Kidney tubule cell (primary cell): ENCODE data around the gene RNF133.
"Not testable (repeated sequence)": the region's sequence is repeated elsewhere in the genome, so short reads cannot be mapped to it uniquely, and the experiment has no call there.

Experiments
- DNase-seq: peaks from one replicate; pipeline ENCODE4 v3.0.0-alpha.2; 2018; ENCODE audit warnings: low spot score

Gene RNF133

DNA sequence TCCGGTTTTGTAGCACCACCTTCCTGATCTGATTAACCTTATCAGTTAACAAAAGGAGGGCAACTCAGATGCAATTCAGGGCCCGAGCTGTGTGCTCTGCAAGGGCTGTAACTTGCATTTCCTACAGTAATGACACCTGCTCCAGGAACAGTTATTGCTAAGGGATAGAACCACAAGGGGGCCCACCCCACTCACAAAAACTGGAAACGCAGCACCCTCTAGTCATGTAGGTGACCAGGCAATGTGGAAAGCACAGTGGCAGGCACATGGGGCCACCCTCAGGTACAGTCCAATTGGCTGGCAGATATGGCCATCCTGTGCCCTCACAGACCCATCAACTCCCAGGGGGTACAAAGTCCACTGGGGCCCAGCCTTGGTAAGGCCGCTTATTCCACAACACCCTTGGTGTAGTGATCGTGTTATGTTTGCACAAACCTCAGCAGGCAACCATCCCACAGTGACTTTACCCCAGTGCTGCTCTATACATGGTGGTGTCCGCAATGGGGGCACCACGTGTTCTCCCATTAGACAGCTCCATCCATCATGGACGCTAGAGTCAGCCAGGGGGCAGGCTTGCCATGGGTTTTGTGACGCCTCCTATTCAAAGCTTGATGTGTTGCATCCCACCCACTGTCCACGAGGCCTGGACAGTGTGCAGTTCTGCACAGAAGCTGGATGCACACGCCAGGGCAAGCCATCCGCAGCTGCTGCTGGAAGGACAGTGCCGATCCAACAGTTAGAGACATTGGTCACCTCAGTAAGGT, 9.4 kb downstream of the RNF133 start:
- no peak for DNase-seq

DNA sequence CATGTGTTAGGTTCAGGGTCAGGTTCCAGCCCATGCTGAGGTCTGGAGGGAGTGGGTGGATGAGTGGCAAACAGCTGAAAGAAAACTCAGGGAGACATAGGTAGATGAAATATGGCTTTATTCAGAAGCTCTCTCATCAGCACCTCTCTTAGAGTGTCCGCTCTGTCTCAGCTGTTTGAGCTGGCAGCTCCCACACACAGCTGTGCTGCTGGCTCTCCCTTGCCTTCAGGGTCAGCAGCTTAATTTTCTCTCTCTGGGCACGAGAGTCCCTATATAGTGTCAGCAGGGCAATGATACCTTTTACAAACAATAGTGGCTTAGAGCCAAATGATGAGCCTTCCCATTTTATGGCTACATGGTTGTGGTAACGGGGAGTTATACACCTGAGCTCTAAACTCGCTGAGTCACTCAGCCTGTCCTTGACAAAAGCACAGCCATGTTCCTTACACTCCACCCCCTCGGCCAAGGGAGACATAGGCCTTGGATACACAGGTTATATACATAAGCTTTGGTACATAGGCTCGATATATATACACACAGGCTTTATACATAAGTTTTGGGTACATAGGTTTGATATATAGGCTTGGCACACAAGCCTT, 10.4 kb downstream of the RNF133 start:
- no peak for DNase-seq

DNA sequence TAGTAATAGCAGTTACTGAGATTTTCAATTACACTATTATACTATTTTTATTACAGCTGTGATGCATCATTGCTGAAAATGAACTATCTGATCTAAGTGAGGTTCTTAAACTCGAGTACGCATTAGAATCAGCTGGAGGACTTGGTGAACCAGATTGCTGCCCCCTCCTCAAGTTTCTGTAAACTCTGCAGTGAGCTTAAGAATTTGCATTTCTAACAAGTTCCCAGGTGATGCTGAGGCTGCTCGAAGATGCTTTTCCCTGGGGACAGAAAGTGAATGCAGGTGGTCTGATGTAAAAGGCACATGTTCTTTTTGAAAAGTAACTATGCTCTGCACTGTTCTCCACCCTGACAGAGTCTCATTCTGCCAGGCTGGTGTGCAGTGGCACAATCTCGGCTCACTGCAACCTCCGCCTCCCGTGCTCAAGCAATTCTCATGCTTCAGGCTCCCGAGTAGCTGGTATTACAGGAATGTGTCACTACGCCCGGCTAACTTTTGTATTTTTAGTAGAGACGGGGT, 12.5 kb downstream of the RNF133 start:
- DNase-seq = no peak

DNA sequence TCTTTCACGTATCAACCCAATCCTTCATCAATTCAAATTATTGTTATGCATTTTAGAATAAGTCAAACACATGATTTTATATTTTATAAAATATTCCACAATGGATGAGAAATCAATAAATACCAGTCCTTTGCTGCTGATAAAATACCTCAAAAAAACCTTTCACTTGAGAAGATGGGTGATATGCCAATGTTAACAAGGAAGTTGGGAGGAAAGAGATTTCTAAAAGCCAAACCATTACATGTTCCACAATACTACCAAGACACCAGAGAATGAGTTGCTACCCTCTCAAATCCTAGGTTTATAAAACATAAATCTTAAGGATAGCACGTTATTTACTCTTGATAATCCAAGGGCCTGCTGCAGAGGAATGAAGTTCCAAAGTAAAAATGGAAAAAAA, 14.4 kb downstream of the RNF133 start:
- no peak for DNase-seq

DNA sequence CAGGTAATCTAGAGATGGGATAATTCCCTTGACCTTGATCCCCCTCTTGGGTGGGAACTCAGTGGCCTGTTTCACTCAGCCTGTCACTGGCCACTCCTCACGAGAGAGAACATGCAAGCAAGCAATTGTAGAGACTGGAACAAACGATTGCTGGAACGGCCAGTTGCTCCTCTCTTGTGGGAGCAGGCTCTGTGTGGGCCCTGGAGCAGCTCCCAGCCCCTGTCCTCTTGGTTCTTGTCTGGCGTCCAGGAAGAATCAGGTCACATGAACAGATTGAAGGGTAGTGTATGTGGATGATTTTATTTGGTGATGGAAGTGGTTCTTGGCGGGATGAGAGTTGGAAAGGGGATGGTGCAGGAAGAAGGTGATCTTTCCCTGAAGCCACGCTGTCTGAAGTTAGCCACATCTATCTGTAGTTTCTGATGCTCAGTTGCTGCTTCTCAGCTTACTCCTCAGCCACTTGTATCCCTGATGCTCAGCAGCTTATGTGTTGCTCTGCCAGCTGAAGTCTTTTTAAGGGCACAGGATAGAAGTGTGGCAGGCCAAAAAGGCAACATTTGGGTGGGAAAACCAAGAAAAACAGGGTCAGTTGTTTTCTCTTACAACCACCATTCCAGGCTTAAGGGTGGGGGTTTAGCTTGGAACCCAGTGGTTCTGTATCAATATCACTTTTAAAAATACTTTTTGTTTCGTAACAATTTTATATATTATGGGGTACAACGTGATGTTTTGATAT, 15.9 kb downstream of the RNF133 start:
- DNase-seq = no peak

DNA sequence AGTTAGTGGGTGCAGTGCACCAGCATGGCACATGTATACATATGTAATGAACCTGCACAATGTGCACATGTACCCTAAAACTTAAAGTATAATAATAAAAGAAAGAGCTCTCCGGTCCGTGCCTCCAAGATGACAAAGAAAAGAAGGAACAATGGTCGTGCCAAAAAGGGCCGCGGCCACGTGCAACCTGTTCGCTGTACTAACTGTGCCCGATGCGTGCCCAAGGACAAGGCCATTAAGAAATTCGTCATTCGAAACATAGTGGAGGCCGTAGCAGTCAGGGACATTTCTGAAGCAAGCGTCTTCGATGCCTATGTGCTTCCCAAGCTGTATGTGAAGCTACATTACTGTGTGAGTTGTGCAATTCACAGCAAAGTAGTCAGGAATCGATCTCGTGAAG, 17.7 kb downstream of the RNF133 start:
- not testable (repeated sequence) for DNase-seq

DNA sequence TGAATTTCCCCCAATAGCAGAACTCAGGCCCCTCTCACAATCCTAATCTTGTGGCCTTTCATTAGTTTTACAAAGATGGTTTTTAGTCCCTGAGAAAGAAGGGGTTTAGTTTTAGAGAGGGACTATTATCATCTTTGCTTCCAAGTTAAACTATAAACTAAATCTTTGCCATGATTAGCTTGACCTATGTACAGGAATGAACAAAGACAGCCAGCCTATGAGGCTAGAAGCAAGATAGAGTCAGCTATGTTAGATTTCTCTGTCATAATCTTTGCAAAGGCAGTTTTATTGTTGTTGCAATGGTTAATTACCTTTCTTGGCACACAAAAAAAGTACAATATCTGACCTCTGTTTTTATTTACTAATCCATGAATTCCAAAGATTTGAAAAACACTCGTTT, 19.1 kb downstream of the RNF133 start:
- no peak for DNase-seq

DNA sequence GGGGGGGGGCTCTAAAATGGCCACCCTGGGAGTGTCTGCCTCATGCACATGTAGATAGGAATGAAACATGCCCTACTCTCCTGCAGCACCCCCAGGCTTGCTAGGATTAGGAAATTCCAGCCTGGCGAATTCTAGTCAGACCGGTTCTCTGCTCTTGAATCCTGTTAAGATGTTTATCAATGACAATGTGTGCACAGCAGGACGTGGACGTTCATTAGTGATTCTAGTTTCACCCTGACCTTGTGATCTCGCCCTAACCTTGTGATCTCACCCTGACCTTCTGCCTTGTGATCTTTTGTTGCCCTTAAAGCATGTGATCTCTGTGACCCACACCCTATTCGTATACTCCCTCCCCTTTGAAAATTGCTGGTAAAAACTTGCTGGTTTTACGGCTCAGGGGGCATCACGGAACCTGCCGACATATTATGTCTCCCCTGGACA, 19.6 kb downstream of the RNF133 start:
- DNase-seq = peak; percentile 80

DNA sequence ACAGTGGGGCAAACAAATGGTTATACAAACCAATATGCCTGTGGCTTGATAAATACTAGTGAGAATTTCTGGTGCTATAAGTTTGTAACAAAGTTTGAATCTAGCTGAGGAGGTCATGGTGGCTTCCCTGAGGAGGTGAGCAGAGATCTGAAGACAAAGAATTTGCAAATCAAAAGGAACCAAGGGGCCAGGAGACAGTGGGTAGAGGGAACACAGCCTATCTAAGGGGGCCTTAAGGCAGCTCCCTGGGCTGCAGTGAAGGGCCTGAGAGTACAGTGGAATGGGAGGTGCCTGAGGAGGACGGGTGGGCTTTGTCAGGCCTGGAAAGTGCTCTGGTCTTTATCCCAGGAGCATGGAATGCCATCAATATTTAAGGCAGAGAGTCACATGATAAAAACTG, 21.8 kb downstream of the RNF133 start:
- no peak for DNase-seq

DNA sequence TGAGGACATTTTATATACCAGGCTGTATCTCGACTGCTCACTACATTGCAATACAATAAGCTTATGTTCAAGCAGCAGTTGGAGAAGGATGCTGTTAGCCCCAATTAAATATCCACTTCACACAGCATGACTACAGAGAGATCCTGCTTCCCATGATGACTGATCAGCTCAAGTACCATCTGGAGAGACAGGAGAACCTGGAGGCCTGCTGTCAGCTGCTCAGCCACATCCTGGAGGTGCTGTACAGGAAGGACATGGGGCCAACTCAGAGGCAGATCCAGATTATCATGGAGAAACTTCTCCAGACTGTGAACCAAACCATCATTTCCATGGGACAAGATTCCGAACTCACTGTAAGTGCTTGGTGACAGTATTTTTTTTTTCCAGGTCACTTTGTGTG, 22.5 kb downstream of the RNF133 start:
- no peak for DNase-seq

DNA sequence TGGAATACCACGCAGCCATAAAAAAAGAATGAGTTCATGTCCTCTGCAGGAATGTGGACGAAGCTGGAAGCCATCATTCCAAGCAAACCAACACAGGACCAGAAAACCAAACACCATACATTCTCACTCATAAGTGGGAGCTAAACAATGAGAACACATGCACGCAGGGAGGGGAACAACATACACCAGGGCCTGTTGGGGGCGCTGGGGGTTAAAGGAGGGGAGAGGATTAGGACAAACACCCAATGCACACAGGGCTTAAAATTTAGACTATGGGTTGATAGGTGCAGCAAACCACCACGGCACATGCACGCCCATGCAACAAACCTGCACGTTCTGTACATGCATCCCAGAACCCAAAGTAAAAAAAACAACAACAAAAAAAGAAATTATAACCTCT, 23.3 kb downstream of the RNF133 start:
- DNase-seq = no peak

DNA sequence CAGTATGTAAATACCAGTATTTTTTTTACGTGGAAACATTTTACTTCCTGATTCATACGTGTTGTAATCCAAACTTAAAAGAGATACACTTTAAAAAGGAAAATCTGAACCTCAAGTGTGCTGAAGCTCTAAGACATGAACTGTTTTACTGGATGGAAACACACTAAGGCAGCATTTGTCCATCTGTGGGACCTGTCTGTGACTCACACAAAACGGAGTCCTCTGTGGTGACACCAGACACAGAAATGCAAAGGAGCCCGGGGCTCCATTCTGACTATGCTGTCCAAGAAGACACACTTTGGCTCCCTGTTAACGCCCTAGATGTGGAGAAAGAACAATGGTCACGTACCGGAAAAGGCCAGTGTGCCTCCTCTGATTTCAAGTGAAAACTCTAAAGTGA, 23.9 kb downstream of the RNF133 start:
- peak; percentile 47 for DNase-seq

DNA sequence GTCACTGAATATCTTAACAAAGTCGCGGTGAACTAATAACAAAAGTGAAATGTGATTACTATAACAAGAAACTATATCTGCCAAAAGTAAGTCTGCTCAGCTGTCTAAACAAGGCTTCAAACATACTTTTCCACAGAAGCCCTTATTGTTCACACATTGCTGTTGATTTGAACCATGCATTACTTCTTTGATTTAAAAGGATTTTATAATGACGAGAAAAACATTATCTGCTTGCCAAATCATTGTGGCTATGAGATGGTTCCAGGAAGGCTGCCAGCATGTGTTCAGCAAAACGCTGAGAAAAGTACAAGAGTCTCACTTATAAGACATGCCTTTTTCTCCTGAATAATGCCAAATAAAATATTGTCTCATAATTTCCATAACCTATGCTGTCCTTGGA, 24.4 kb downstream of the RNF133 start:
- DNase-seq = no peak

DNA sequence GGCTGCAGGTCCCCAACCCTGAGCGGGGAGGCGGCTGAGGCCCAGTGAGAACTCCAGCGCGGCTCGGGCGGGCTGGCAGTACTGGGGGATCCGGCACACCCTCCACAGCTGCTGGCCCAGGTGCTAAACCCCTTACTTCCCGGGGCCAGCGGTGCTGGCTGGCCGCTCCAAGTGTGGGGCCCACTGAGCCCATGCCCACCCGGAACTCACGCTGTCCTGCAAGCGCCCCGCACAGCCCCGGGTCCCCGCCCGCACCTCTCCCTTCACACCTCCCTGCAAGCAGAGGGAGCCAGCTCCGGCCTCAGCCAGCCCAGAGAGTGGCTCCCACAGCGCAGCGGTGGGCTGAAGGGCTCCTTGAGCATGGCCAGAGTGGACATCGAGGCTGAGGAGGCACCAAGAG, 25.0 kb downstream of the RNF133 start:
- DNase-seq = no peak

DNA sequence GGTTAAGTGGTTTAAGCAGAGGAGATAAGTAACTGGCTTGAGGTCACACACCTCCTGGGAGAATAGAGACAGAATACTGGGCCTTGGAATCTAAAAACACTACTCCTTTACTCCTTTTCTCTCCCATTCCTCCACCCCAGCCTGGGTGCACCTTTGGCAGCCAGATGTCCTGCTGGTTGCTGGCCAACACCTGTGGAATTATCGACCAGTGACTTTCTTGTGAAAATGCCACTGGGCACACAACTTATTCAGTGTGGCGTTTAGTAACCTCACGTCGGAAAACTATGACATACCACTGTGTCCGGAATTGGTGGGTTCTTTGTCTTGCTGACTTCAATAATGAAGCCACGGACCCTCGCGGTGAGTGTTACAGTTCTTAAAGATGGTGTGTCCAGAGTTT, 26.4 kb downstream of the RNF133 start:
- no peak for DNase-seq

DNA sequence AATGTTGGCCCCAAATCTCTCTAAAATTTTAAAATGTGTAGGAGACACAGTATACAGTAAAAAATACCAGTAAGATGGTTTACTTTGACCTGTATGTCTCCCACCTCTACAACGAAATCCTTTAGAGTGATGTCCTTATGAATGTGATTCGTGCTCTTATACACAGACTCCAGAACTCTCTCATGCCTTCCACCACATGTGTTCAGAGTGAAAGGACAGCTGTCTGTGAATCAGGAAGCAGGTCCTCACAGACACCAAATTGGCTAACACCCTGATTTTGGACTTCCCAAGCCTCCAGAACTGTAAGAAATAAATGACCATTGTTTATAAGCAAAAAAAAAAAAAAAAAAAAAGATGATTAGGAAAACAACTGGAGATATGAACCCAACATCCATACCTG, 35.2 kb downstream of the RNF133 start:
- DNase-seq = no peak

DNA sequence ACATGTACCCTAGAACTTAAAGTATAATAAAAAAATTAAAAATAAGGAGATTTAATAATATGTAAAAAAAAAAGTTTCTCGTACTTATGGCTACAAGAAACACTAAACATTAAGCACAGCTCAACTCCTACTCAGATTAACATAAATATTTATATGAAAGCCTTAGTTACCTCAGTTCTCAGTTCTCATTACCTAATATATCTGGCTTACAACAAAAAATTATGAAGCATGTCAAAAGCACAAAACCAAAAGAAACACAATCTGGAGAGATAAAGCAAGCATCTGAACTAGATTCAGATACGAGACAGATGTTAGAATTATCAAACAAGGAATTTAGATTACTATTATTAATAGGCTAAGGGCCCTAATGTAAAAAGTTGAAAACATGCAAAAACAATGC, 40.1 kb downstream of the RNF133 start:
- no peak for DNase-seq

DNA sequence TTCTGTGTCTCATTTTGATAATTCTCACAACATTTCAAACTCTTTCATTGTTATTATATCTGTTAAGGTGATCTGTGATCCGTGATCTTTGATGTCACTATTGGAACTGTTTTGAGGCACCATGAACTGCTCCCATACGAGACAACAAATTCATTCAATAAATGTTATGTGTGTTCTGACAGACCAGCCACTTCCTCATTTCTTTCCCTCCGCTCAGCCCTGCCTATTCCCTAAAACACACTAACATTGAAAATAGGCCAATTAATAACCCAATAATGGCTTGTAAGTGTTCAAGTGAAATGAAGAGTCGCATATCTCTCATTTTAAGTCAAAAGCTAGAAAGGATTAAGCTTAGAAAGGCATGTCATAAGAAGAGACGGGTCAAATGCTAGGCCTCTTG, 45.2 kb downstream of the RNF133 start:
- DNase-seq = no peak

DNA sequence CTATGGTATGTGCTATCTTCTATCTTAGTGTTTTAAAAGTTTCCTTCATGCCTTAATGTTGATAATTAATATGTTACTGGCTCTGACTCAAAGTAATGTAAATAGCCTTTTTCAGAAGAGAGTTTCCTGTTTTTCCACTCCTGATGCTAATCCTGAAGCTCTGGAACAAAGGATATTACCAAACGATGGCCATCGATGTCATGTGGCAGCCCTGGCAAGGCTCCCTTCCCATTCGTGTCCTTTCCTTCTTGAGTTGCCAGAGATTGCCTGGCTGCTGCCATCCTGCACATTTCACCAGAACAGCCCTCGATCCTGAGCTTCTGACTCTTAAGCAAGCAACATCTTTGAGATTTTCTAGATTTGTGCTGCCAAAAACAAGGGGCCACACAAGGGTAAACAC, 46.0 kb downstream of the RNF133 start:
- DNase-seq = peak; percentile 5

DNA sequence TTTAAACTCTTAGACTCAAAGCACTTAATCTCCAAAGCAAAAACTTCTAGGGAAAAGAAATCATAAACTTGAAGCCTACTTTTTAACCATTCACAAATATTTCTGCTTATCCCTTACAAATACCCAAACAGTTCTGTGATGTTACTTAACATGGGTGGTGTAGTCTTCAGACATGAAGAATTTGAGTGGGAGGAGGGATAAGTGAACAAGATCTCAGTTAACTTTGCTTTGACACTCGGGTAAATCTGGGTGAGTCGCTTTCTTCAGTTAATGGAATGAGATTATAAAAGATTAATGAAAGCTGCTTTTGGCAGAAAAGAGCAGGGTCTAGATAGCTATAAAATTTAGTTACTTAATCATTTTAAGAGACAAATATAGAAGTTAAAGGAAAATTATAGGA, 47.5 kb downstream of the RNF133 start:
- DNase-seq = no peak
